ENCODE results near the gene SLC12A7.
A peak's percentile ranks its signal among the peaks of the same experiment; 100 is the strongest.

The SLC12A7 gene

GRCh38 chr5:1105350-1106265, 6.3 kb downstream of the SLC12A7 start:
- DNase-seq (ENCODE audit: low read depth): no peak

GRCh38 chr5:1104327-1105006, 7.4 kb downstream of the SLC12A7 start:
- no peak for DNase-seq (ENCODE audit: low read depth)
- TF ChIP-seq CTCF (IDR thresholded peaks at IDR 0.05; ENCODE audit: control insufficient read depth, extremely low read depth, insufficient read depth): no peak
- H3K4me3 ChIP-seq (ENCODE audit: low read depth, low read length): no peak overlapping the region

More at GRCh38 chr5:1105350-1106265, 6.3 kb downstream of the SLC12A7 start:
- H3K4me3 ChIP-seq (ENCODE audit: low read depth, low read length): no peak overlapping the region
- no peak for TF ChIP-seq CTCF (IDR thresholded peaks at IDR 0.05; ENCODE audit: control insufficient read depth, extremely low read depth, insufficient read depth)

- H3K4me3 ChIP-seq (ENCODE audit: low read depth, low read length): peak overlapping the region; percentile 43
- peak; percentile 56 for DNase-seq (ENCODE audit: low read depth)
Observed at GRCh38 chr5:1103505-1104326, 8.1 kb downstream of the SLC12A7 start.

GRCh38 chr5:1103093-1103492, 8.8 kb downstream of the SLC12A7 start:
- DNase-seq (ENCODE audit: low read depth): no peak
- TF ChIP-seq CTCF (IDR thresholded peaks at IDR 0.05; ENCODE audit: control insufficient read depth, extremely low read depth, insufficient read depth): no peak
- peak overlapping the region; percentile 43 for H3K4me3 ChIP-seq (ENCODE audit: low read depth, low read length)

More at GRCh38 chr5:1103505-1104326, 8.1 kb downstream of the SLC12A7 start:
- TF ChIP-seq CTCF (IDR thresholded peaks at IDR 0.05; ENCODE audit: control insufficient read depth, extremely low read depth, insufficient read depth): no peak

- DNase-seq (ENCODE audit: low read depth): no peak
- no peak for TF ChIP-seq CTCF (IDR thresholded peaks at IDR 0.05; ENCODE audit: control insufficient read depth, extremely low read depth, insufficient read depth)
- no peak overlapping the region for H3K4me3 ChIP-seq (ENCODE audit: low read depth, low read length)
Observed at GRCh38 chr5:1101961-1102713, 9.7 kb downstream of the SLC12A7 start.

Data from LNCaP clone FGC (cell line).